Calu3 (cell line): Measurements from ENCODE around the gene PRG2. TPM values are rescaled to one million over a fixed set of nuclear protein-coding genes. Genes with fewer than 3 reads are reported as not detected.

Source experiments
- BruUV-seq: library from RNA; stranded (reverse); fragments of 400-500 nt; replicated peaks from 2 replicates; lab custom pipeline; 2021; lab: Mats Ljungman, UMichigan
- CTCF ChIA-PET: fragments of 300-600 bp; sonication (Branson Sonifier 250); formaldehyde crosslinking; loops from one replicate; lab custom pipeline; 2022; ENCODE audit warnings: antibody characterized with exemption; lab: Charles Lee
- DNase-seq: peaks from one replicate; pipeline ENCODE4 v3.0.0; 2022
- H3K27ac Mint-ChIP-seq: one replicate; pipeline ENCODE4 v1.8.0; 2022; ENCODE audit warnings: mixed read lengths; ENCODE audit not compliant: unreplicated experiment
- H3K27me3 Mint-ChIP-seq: one replicate; pipeline ENCODE4 v1.8.0; 2022; ENCODE audit warnings: mixed read lengths; ENCODE audit not compliant: unreplicated experiment
- H3K36me3 Mint-ChIP-seq: one replicate; pipeline ENCODE4 v1.8.0; 2022; ENCODE audit warnings: mild to moderate bottlenecking, moderate library complexity, mixed read lengths; ENCODE audit not compliant: insufficient read depth, unreplicated experiment
- H3K4me1 Mint-ChIP-seq: one replicate; pipeline ENCODE4 v1.8.0; 2022; ENCODE audit warnings: mild to moderate bottlenecking, low read depth, mixed read lengths; ENCODE audit not compliant: unreplicated experiment
- H3K4me3 Mint-ChIP-seq: one replicate; pipeline ENCODE4 v1.8.0; 2022; ENCODE audit warnings: mild to moderate bottlenecking, low read depth, moderate library complexity, mixed read lengths; ENCODE audit not compliant: unreplicated experiment
- H3K9me3 Mint-ChIP-seq: one replicate; pipeline ENCODE4 v1.8.0; 2022; ENCODE audit warnings: low read depth, mixed read lengths; ENCODE audit not compliant: unreplicated experiment
- CTCF ChIP-seq: fragments of 200-600 bp; IDR thresholded peaks from one replicate; pipeline ENCODE4 v1.8.0; 2022; ENCODE audit warnings: antibody characterized with exemption; ENCODE audit not compliant: unreplicated experiment
- intact Hi-C: fragments of 100-400 bp; cut with micrococcal nuclease; formaldehyde crosslinking; loops from one replicate; pipeline ENCODE4 v1.10.0; 2022; ENCODE audit not compliant: unreplicated experiment
- total RNA-seq: library from RNA; stranded (reverse); gene quantifications from 2 replicates; pipeline ENCODE4 v1.2.3, GENCODE V29; 2022

PRG2 gene
- total RNA-seq, 1 experiment from 2014 or later = not detected

DNA sequence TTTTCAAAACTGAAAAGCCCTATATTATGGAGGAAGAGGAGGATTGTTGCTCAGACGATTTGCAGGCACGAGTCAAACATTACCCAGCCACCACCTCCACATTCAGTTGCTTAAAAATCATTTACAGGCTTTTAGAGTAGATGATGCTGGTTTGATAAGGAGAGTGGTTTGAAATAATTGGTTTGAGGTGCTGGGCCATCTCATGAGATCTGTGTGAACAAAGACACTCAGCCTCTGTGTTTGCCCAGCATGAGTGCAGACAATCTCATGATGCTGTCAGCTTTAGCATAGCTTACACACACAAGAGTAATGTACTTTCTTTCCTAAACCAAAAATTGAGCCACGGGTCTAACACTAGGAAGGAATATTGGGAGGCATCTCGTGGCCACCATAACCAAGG is 32.2 kb upstream of the PRG2 start:
- intact Hi-C loops = no loop called here
- Mint-ChIP-seq H3K27me3 (no peaks in the 10 kb centered on the region), H3K27ac (no peak overlapping the region), H3K9me3 (no peaks in the 10 kb centered on the region), H3K4me1 (peaks cover 37% of the 10 kb centered on the region), H3K4me3 (no peak overlapping the region), H3K36me3 (peaks cover 66% of the 10 kb centered on the region)
- DNase-seq = no peak
- no TSS peak for BruUV-seq
- no peak for TF ChIP-seq CTCF
- CTCF ChIA-PET = no interaction called here

DNA sequence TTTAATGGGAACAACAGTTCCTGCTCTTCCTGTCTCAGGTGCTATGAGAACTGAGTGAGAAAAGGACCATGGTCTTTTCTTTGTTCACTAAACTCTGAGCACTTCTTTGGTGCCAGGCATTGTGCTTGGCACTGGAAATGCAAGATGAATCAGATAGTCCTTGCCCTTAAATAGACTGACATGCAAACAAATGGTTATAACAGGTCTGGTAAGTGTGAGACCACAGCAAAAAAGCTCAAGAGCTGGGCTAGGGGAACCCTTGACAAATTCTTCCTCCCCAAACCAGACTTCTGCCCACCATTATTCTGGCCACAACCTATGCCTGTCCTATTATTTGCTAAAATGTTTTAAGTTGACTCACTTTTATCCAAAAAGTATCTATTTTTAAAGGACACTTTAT is 31.4 kb upstream of the PRG2 start:
- intact Hi-C loops = no loop called here
- no peak for DNase-seq
- no peaks in the 10 kb centered on the region for H3K27me3 Mint-ChIP-seq
- no peak overlapping the region for H3K4me3 Mint-ChIP-seq
- no TSS peak for BruUV-seq
- CTCF ChIA-PET = no interaction called here
- no peak for TF ChIP-seq CTCF
- H3K36me3 Mint-ChIP-seq = peaks cover 63% of the 10 kb centered on the region
- no peaks in the 10 kb centered on the region for H3K9me3 Mint-ChIP-seq
- H3K4me1 Mint-ChIP-seq = peaks cover 28% of the 10 kb centered on the region
- no peak overlapping the region for H3K27ac Mint-ChIP-seq

- Mint-ChIP-seq H3K27ac (no peak overlapping the region), H3K36me3 (peaks cover 55% of the 10 kb centered on the region), H3K4me1 (peaks cover 21% of the 10 kb centered on the region), H3K27me3 (no peaks in the 10 kb centered on the region), H3K4me3 (no peak overlapping the region), H3K9me3 (no peaks in the 10 kb centered on the region)
- DNase-seq = no peak
- TF ChIP-seq CTCF = no peak
- intact Hi-C loops = no loop called here
- CTCF ChIA-PET = no interaction called here
- BruUV-seq = no TSS peak
Measured at GRCh38 chr11:57421066-57421465, 30.6 kb upstream of the PRG2 start.

GRCh38 chr11:57419146-57419545 is 28.7 kb upstream of the PRG2 start:
- CTCF ChIA-PET = no interaction called here
- H3K4me1 Mint-ChIP-seq = peaks cover 17% of the 10 kb centered on the region
- intact Hi-C loops = no loop called here
- DNase-seq = no peak
- H3K27ac Mint-ChIP-seq = no peak overlapping the region
- no TSS peak for BruUV-seq
- no peaks in the 10 kb centered on the region for H3K27me3 Mint-ChIP-seq
- TF ChIP-seq CTCF = no peak
- peaks cover 55% of the 10 kb centered on the region for H3K36me3 Mint-ChIP-seq
- H3K9me3 Mint-ChIP-seq = no peaks in the 10 kb centered on the region
- H3K4me3 Mint-ChIP-seq = no peak overlapping the region

GRCh38 chr11:57418131-57418530 is 27.7 kb upstream of the PRG2 start:
- H3K27me3 Mint-ChIP-seq = no peaks in the 10 kb centered on the region
- DNase-seq = no peak
- no peak overlapping the region for H3K4me3 Mint-ChIP-seq
- H3K9me3 Mint-ChIP-seq = no peaks in the 10 kb centered on the region
- peaks cover 16% of the 10 kb centered on the region for H3K4me1 Mint-ChIP-seq
- no peak overlapping the region for H3K27ac Mint-ChIP-seq
- TF ChIP-seq CTCF = no peak
- CTCF ChIA-PET = interaction anchor here (0.6 kb wide), 1 partner anchor 14 kb away, joined by 13 read pairs; no protein-coding TSS in a partner anchor
- BruUV-seq = no TSS peak
- intact Hi-C loops = no loop called here
- peaks cover 55% of the 10 kb centered on the region for H3K36me3 Mint-ChIP-seq
